Esophagus squamous epithelium (tissue), 5 donors: ENCODE results near the gene FGGY. TPM values are rescaled to one million over a fixed set of nuclear protein-coding genes. Genes with fewer than 3 reads are reported as not detected.
A peak's percentile ranks its signal among the peaks of the same experiment; 100 is the strongest.

Source experiments
- DNase-seq: peaks from one replicate; lab custom pipeline; 2025; lab: John Stamatoyannopoulos, UW
- H3K27ac ChIP-seq, 4 donors: fragments of 200-600 bp; sonication (generic); one replicate each; pipeline ENCODE4 v1.5.1; 2016 to 2019; ENCODE audit warnings: mild to moderate bottlenecking in 1 of 4
- H3K27me3 ChIP-seq, 4 donors: fragments of 200-600 bp; sonication (generic); 1 replicate in 3 of 4; 2 replicates in 1 of 4; pipeline versions ENCODE4 v1.5.1 to v1.6.0; 2017 to 2021; ENCODE audit warnings: antibody characterized with exemption in 1 of 4
- H3K36me3 ChIP-seq, 3 donors: fragments of 200-600 bp; sonication (generic); one replicate each; pipeline ENCODE4 v1.5.1; 2016 to 2019
- H3K4me1 ChIP-seq, 3 donors: fragments of 200-600 bp; sonication (generic); one replicate each; pipeline ENCODE4 v1.5.1; 2017 to 2019
- H3K4me3 ChIP-seq, 4 donors: fragments of 200-600 bp; sonication (generic); 1 replicate in 3 of 4; 2 replicates in 1 of 4; pipeline ENCODE4 v1.5.1; 2016 to 2019; ENCODE audit warnings: mild to moderate bottlenecking in 2 of 4, moderate library complexity in 1 of 4
- H3K9me3 ChIP-seq, 3 donors: fragments of 200-600 bp; sonication (generic); one replicate each; pipeline ENCODE4 v1.5.1; 2016 to 2019
- CTCF ChIP-seq, 6 experiments: fragments of 450-650 bp in 4 of 6; fragments of 200-600 bp in 2 of 6; sonication (generic) in 2 of 6; IDR thresholded peaks; one replicate each; pipeline ENCODE4 v1.5.1; 2016 to 2019; ENCODE audit warnings: antibody characterized with exemption in 6 of 6, mild to moderate bottlenecking in 4 of 6, moderate library complexity in 4 of 6
- POLR2A ChIP-seq, 4 donors: fragments of 450-650 bp; IDR thresholded peaks; one replicate each; pipeline ENCODE4 v1.6.1; 2017; ENCODE audit warnings: antibody characterized with exemption in 4 of 4, mild to moderate bottlenecking in 4 of 4, moderate library complexity in 3 of 4
- WGBS, 2 donors: methylation state at CpG; one replicate each; pipeline ENCODE4 v1.1.5; 2018; 5-methylcytosine and 5-hydroxymethylcytosine counted together
- intact Hi-C: fragments of 100-400 bp; cut with DNase I; formaldehyde crosslinking; loops from one replicate; pipeline ENCODE4 v1.15.0; 2022
- total RNA-seq, 4 donors: library from RNA; depleted of rRNA; stranded (reverse); fragments of >200 nt; gene quantifications; one replicate each; pipeline ENCODE4 v1.1.0, GENCODE V29; 2016
- donor health status: DM: yes; HTN: yes; CAD: no.

FGGY gene
- total RNA-seq, 4 donors from 2014 or later: 6.0 to 18.1 (median 9.3) TPM

GRCh38 chr1:59673573-59674450 is 376.9 kb downstream of the FGGY start:
- H3K4me1 ChIP-seq: peaks cover 25 to 86% (median 26%) of the 10 kb centered on the region in 3 donors
- peak; percentile 21 for DNase-seq
- TF ChIP-seq POLR2A (IDR thresholded peaks at IDR 0.05) (no peak), CTCF (IDR thresholded peaks at IDR 0.05) (no peak)
- no peaks in the 10 kb centered on the region for H3K9me3 ChIP-seq
- peak overlapping the region in 2 of 4 donors; percentile 6 to 34 for H3K4me3 ChIP-seq
- peak overlapping the region; percentile 84 to 92 (median 86) for H3K27ac ChIP-seq
- intact Hi-C loops: no loop called here
- 12 to 39% methylated on average over 14 to 15 of the region's 16 CpGs for WGBS, 2 donors
- no peaks in the 10 kb centered on the region for H3K27me3 ChIP-seq
- H3K36me3 ChIP-seq: no peaks in the 10 kb centered on the region

DNA sequence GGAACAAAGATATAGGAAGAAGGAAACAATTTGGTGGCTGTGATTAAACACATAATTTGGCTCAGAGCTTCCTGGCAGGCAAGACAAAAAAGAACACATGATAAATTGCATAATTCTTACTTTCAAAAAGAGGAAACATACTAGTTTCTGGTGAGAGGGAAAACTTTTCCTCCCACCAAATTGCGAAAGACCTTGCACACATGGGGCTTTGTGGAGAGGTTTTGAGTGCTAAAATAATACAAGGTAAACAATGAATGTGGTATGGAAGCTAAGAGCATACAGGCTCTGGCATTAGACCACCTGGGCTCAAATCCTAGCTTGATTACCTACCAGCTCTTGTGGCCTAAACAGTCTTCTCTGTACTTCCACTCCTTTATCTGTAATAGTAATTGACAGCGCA is 377.7 kb downstream of the FGGY start:
- Histone ChIP-seq H3K36me3 (no peaks in the 10 kb centered on the region), H3K27ac (peak overlapping the region; percentile 84 to 92 (median 86)), H3K9me3 (no peaks in the 10 kb centered on the region), H3K4me1 (peaks cover 25 to 86% (median 26%) of the 10 kb centered on the region in 3 donors), H3K4me3 (peak overlapping the region in 2 of 4 donors; percentile 6 to 34), H3K27me3 (no peaks in the 10 kb centered on the region)
- no peak for TF ChIP-seq CTCF (IDR thresholded peaks at IDR 0.05)
- no peak for TF ChIP-seq POLR2A (IDR thresholded peaks at IDR 0.05)
- WGBS, 2 donors: 16 to 39% methylated on average over 2 of the region's 2 CpGs
- intact Hi-C loops: no loop called here
- DNase-seq: no peak

DNA sequence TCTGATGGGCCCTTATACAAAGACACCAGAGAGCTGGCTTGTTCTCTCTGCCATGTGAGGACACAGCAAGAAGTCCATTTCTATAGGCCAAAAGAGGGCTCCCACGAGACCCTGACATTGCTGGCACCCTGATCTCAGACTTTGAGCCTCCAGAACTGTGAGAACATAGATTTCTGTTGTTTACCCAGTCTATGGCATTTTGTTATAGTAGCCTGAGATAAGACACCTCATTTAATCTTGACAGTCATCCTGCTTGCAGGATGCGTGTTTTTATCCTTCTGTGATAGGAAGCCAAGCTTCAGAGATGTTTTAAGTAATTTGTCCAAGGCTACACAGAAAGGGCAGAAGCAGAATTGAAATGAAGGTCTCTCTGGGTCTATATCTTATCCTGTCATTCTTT is 379.0 kb downstream of the FGGY start:
- no peaks in the 10 kb centered on the region for H3K9me3 ChIP-seq
- no peak for DNase-seq
- no peaks in the 10 kb centered on the region for H3K27me3 ChIP-seq
- H3K36me3 ChIP-seq: no peaks in the 10 kb centered on the region
- H3K4me3 ChIP-seq: no peak overlapping the region
- TF ChIP-seq POLR2A (IDR thresholded peaks at IDR 0.05): no peak
- no peak for TF ChIP-seq CTCF (IDR thresholded peaks at IDR 0.05)
- WGBS, 2 donors: 79 to 88% methylated on average over 2 of the region's 2 CpGs
- H3K27ac ChIP-seq: peak overlapping the region in 2 of 4 donors; percentile 87 to 92
- intact Hi-C loops: no loop called here
- H3K4me1 ChIP-seq: peaks cover 25 to 82% (median 26%) of the 10 kb centered on the region in 3 donors

DNA sequence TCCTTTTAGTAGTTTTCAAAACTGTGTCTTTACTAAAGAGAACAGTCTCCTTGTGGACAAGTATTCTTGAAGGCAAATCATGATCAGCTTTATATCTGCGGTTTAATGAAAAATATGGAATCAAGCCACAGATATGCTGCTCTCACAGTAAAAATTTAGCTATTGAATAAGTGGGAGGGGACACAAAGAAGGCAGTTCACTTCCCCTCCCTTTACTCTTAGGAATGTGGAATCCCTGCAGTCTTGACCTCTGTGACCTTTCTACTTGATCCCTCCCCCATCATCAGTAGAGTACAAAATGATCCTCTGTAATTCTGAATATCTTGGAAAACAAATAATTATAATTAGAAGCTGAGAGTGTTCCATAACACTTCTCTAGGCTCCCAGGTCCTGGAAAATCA is 381.1 kb downstream of the FGGY start:
- H3K4me1 ChIP-seq: peaks cover 20 to 82% (median 25%) of the 10 kb centered on the region in 3 donors
- TF ChIP-seq POLR2A (IDR thresholded peaks at IDR 0.05) (no peak), CTCF (IDR thresholded peaks at IDR 0.05) (no peak)
- intact Hi-C loops: no loop called here
- no peaks in the 10 kb centered on the region for H3K27me3 ChIP-seq
- peak overlapping the region in 2 of 4 donors; percentile 43 to 49 for H3K27ac ChIP-seq
- WGBS, 2 donors: 83 to 86% methylated on average over 1 of the region's 1 CpG
- no peaks in the 10 kb centered on the region for H3K9me3 ChIP-seq
- no peak overlapping the region for H3K4me3 ChIP-seq
- DNase-seq: no peak
- H3K36me3 ChIP-seq: no peaks in the 10 kb centered on the region
